Right atrium auricular region (tissue), 2 donors: ENCODE results near the gene CCL26. TPM values are rescaled to one million over a fixed set of nuclear protein-coding genes. Genes with fewer than 3 reads are reported as not detected.

ENCODE experiments used
- DNase-seq: peaks from one replicate; pipeline ENCODE4 v3.0.0-alpha.2; 2019; ENCODE audit warnings: low spot score
- H3K27ac ChIP-seq, 2 donors: fragments of 200-600 bp; sonication (generic); 1 replicate in 1 of 2; 2 replicates in 1 of 2; pipeline ENCODE4 v1.5.1; 2016 to 2019
- H3K27me3 ChIP-seq, 2 donors: fragments of 200-600 bp; sonication (generic); one replicate each; pipeline versions ENCODE4 v1.5.1 to v1.6.0; 2017 to 2019
- H3K36me3 ChIP-seq: fragments of 200-600 bp; sonication (generic); one replicate; pipeline ENCODE4 v1.5.1; 2016
- H3K4me1 ChIP-seq, 2 donors: fragments of 200-600 bp; sonication (generic); one replicate each; pipeline versions ENCODE4 v1.5.1 to v1.6.0; 2017 to 2019
- H3K4me3 ChIP-seq, 2 donors: fragments of 200-600 bp; sonication (generic); 1 replicate in 1 of 2; 2 replicates in 1 of 2; pipeline ENCODE4 v1.5.1; 2017 to 2019; ENCODE audit warnings: mild to moderate bottlenecking in 1 of 2, moderate library complexity in 1 of 2
- H3K9me3 ChIP-seq, 2 donors: fragments of 200-600 bp; sonication (generic); one replicate each; pipeline ENCODE4 v1.5.1; 2019
- total RNA-seq, 2 donors: library from RNA; depleted of rRNA; stranded (reverse); fragments of >200 nt; gene quantifications; one replicate each; pipeline ENCODE4 v1.1.0, GENCODE V29; 2016
- TF ChIP-seq, protein P1 (sequence below), 2 donors: fragments of 200-600 bp; sonication (generic); IDR thresholded peaks; one replicate each; pipeline ENCODE4 v1.5.1; 2019; ENCODE audit warnings: antibody characterized with exemption in 2 of 2

The CCL26 gene
- total RNA-seq, 2 donors from 2014 or later: 0.93 to 3.3 TPM

DNA sequence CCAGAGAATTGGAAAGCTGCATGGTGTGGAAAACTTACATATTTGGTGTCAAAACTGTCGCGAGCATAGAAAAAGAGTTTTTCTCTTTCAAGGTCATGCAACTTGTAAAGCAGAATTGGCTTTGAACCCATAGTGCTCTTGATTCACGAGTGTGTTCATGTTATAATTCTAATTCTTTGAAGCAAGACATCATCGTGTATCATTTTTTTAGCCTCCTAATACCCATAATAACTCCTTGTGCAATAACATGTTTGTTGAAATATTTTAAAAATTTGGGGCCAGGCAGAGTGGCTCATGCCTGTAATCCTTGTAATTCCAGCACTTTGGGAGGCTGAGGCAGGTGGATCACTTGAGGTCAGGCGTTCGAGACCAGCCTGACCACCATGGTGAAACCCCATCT lies 37.4 kb upstream of the CCL26 start:
- no peak overlapping the region for H3K27ac ChIP-seq
- H3K4me3 ChIP-seq: no peak overlapping the region
- TF ChIP-seq, protein P1, sequence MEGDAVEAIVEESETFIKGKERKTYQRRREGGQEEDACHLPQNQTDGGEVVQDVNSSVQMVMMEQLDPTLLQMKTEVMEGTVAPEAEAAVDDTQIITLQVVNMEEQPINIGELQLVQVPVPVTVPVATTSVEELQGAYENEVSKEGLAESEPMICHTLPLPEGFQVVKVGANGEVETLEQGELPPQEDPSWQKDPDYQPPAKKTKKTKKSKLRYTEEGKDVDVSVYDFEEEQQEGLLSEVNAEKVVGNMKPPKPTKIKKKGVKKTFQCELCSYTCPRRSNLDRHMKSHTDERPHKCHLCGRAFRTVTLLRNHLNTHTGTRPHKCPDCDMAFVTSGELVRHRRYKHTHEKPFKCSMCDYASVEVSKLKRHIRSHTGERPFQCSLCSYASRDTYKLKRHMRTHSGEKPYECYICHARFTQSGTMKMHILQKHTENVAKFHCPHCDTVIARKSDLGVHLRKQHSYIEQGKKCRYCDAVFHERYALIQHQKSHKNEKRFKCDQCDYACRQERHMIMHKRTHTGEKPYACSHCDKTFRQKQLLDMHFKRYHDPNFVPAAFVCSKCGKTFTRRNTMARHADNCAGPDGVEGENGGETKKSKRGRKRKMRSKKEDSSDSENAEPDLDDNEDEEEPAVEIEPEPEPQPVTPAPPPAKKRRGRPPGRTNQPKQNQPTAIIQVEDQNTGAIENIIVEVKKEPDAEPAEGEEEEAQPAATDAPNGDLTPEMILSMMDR (IDR thresholded peaks at IDR 0.05): no peak
- DNase-seq: no peak
- H3K27me3 ChIP-seq: no peaks in the 10 kb centered on the region
- H3K36me3 ChIP-seq: no peaks in the 10 kb centered on the region
- no peaks in the 10 kb centered on the region for H3K4me1 ChIP-seq
- H3K9me3 ChIP-seq: peaks cover 8 to 23% of the 10 kb centered on the region in 2 donors

GRCh38 chr7:75808106-75808505 lies 36.1 kb upstream of the CCL26 start:
- Histone ChIP-seq H3K9me3 (peaks cover 8 to 23% of the 10 kb centered on the region in 2 donors), H3K27me3 (no peaks in the 10 kb centered on the region), H3K36me3 (no peaks in the 10 kb centered on the region), H3K27ac (no peak overlapping the region), H3K4me1 (no peaks in the 10 kb centered on the region), H3K4me3 (no peak overlapping the region)
- TF ChIP-seq, protein P1 (IDR thresholded peaks at IDR 0.05): no peak
- no peak for DNase-seq

DNA sequence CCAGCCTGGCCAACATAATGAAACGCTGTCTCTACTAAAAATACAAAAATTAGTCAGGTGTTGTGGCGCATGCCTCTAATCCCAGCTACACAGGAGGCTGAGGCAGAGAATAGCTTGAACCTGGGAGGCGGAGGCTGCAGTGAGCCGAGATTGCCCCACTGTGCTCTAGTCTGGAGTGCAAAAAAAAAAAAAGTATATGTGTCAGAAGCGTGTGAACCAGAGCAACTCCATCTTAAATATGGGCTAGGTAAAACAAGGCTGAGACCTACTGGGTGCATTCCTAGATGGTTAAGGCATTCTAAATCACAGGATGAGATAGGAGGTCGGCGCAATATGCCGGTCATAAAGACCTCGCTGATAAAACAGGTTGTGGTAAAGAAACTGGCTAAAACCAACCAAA lies 35.4 kb upstream of the CCL26 start:
- DNase-seq: no peak

GRCh38 chr7:75806560-75807307 lies 34.7 kb upstream of the CCL26 start:
- no peaks in the 10 kb centered on the region for H3K27me3 ChIP-seq
- DNase-seq: no peak

More for the DNA sequence above, 35.4 kb upstream of the CCL26 start:
- H3K27ac ChIP-seq: no peak overlapping the region
- no peaks in the 10 kb centered on the region for H3K27me3 ChIP-seq
- H3K4me1 ChIP-seq: no peaks in the 10 kb centered on the region
- H3K4me3 ChIP-seq: no peak overlapping the region
- TF ChIP-seq, protein P1 (IDR thresholded peaks at IDR 0.05): no peak
- H3K36me3 ChIP-seq: no peaks in the 10 kb centered on the region
- peaks cover 8 to 23% of the 10 kb centered on the region in 2 donors for H3K9me3 ChIP-seq

GRCh38 chr7:75804705-75805104 lies 32.7 kb upstream of the CCL26 start:
- Histone ChIP-seq H3K9me3 (peaks cover 8 to 23% of the 10 kb centered on the region in 2 donors), H3K36me3 (no peaks in the 10 kb centered on the region), H3K4me3 (no peak overlapping the region), H3K27me3 (no peaks in the 10 kb centered on the region), H3K4me1 (no peaks in the 10 kb centered on the region), H3K27ac (no peak overlapping the region)
- TF ChIP-seq, protein P1 (IDR thresholded peaks at IDR 0.05): no peak
- no peak for DNase-seq

More at GRCh38 chr7:75806560-75807307, 34.7 kb upstream of the CCL26 start:
- TF ChIP-seq, protein P1 (IDR thresholded peaks at IDR 0.05): no peak
- H3K4me1 ChIP-seq: no peaks in the 10 kb centered on the region
- H3K9me3 ChIP-seq: peaks cover 8 to 23% of the 10 kb centered on the region in 2 donors
- no peaks in the 10 kb centered on the region for H3K36me3 ChIP-seq
- no peak overlapping the region for H3K4me3 ChIP-seq
- H3K27ac ChIP-seq: no peak overlapping the region
